SK-N-SH (cell line): ENCODE data around the gene GNB1L. TPM values are rescaled to one million over a fixed set of nuclear protein-coding genes. Genes with fewer than 3 reads are reported as not detected.

ENCODE experiments used
- CTCF ChIA-PET: fragments of 300-600, 350-600 bp; formaldehyde crosslinking; extraction: SDS; loops from one replicate; lab custom pipeline; 2021; lab: Yijun Ruan, JAX
- POLR2A ChIA-PET: fragments of 350-600 bp; sonication (Branson Sonifier 250); formaldehyde crosslinking; extraction: SDS; loops from one replicate; lab custom pipeline; 2020; ENCODE audit warnings: antibody characterized with exemption, inconsistent platforms; lab: Yijun Ruan, JAX
- DNase-seq: peaks from one replicate; pipeline ENCODE4 v3.0.0; 2012
- H2AFZ ChIP-seq: fragments of 200-600 bp; sonication (generic); 2 replicates; pipeline ENCODE4 v1.8.1; 2016; ENCODE audit warnings: antibody characterized with exemption, mild to moderate bottlenecking, low read depth
- H3F3A ChIP-seq: fragments of 200-600 bp; sonication (generic); replicated peaks from 2 replicates; pipeline ENCODE3; 2016; ENCODE audit warnings: antibody characterized with exemption, mild to moderate bottlenecking; ENCODE audit not compliant: insufficient read depth
- H3K27ac ChIP-seq, 2 experiments: fragments of 200-500 bp in 1 of 2; fragments of 200-600 bp in 1 of 2; sonication (Bioruptor generic) in 1 of 2; sonication (generic), shearing (Covaris generic) in 1 of 2; 2 replicates each; pipeline versions ENCODE4 v1.5.1 to v1.6.1; 2014 to 2016; ENCODE audit warnings: low read depth in 2 of 2, inconsistent platforms in 1 of 2, low read length in 1 of 2, mild to moderate bottlenecking in 1 of 2, mixed read lengths in 1 of 2
- H3K27me3 ChIP-seq: fragments of 200-600 bp; sonication (generic), shearing (Covaris generic); 2 replicates; pipeline ENCODE4 v1.6.1; 2016; ENCODE audit warnings: mixed run types; ENCODE audit not compliant: insufficient read depth
- H3K36me3 ChIP-seq, 2 experiments: fragments of 200-500 bp in 1 of 2; fragments of 200-600 bp in 1 of 2; sonication (Bioruptor generic) in 1 of 2; sonication (generic) in 1 of 2; replicated peaks in 1 of 2; 2 replicates each; pipeline versions ENCODE3 to v1.5.1; 2014 to 2016; ENCODE audit warnings: low read length in 1 of 2, mild to moderate bottlenecking in 1 of 2; ENCODE audit not compliant: insufficient read depth in 2 of 2, control insufficient read depth in 1 of 2
- H3K4me1 ChIP-seq, 2 experiments: fragments of 200-500 bp in 1 of 2; fragments of 200-600 bp in 1 of 2; sonication (Bioruptor generic) in 1 of 2; sonication (generic), shearing (Covaris generic) in 1 of 2; 2 replicates each; pipeline versions ENCODE4 v1.5.1 to v1.6.1; 2014 to 2016; ENCODE audit warnings: low read depth in 1 of 2, low read length in 1 of 2, mixed run types in 1 of 2; ENCODE audit not compliant: insufficient read depth in 2 of 2, control insufficient read depth in 1 of 2
- H3K4me2 ChIP-seq: fragments of 200-600 bp; sonication (generic), shearing (Covaris generic); 2 replicates; pipeline ENCODE4 v1.6.1; 2017; ENCODE audit warnings: mixed run types
- H3K4me3 ChIP-seq, 2 experiments: fragments of 200-500 bp in 1 of 2; fragments of 200-600 bp in 1 of 2; sonication (Bioruptor generic) in 1 of 2; sonication (generic), shearing (Covaris generic) in 1 of 2; 2 replicates each; pipeline versions ENCODE4 v1.5.1 to v1.8.1; 2014 to 2016; ENCODE audit warnings: low read depth in 2 of 2, inconsistent platforms in 1 of 2, low read length in 1 of 2, mild to moderate bottlenecking in 1 of 2, mixed read lengths in 1 of 2, moderate library complexity in 1 of 2
- H3K79me2 ChIP-seq: fragments of 200-600 bp; sonication (generic); 2 replicates; pipeline ENCODE4 v1.8.1; 2017; ENCODE audit warnings: mild to moderate bottlenecking; ENCODE audit not compliant: insufficient read depth
- H3K9ac ChIP-seq: fragments of 200-600 bp; sonication (generic); 2 replicates; pipeline ENCODE4 v1.6.1; 2017; ENCODE audit warnings: mixed run types
- H3K9me2 ChIP-seq: fragments of 200-600 bp; sonication (generic); 2 replicates; pipeline ENCODE4 v1.6.1; 2017; ENCODE audit warnings: mixed run types
- H3K9me3 ChIP-seq: fragments of 200-600 bp; sonication (generic); 2 replicates; pipeline ENCODE4 v1.6.1; 2017; ENCODE audit warnings: mixed run types, mild to moderate bottlenecking, moderate library complexity
- H4K20me1 ChIP-seq: fragments of 200-600 bp; sonication (generic); 2 replicates; pipeline ENCODE4 v1.6.1; 2017; ENCODE audit warnings: mild to moderate bottlenecking, mixed run types; ENCODE audit not compliant: insufficient read depth
- EZH2phosphoT487 ChIP-seq: fragments of 200-600 bp; sonication (generic); IDR thresholded peaks from 2 replicates; pipeline ENCODE4 v1.6.1; 2017; ENCODE audit warnings: low read depth, mixed run types, mild to moderate bottlenecking, antibody characterized with exemption, moderate library complexity, borderline replicate concordance
- FOSL2 ChIP-seq: IDR thresholded peaks from 2 replicates; pipeline ENCODE4 v1.4.0; 2012; ENCODE audit warnings: low read depth, mild to moderate bottlenecking, moderate library complexity, borderline replicate concordance
- FOXM1 ChIP-seq: IDR thresholded peaks from 2 replicates; pipeline ENCODE4 v1.4.0; 2012; ENCODE audit warnings: low read depth, mild to moderate bottlenecking
- GATA2 ChIP-seq: sonication (generic); formaldehyde crosslinking; IDR thresholded peaks from 2 replicates; pipeline ENCODE4 v1.5.0; 2020; ENCODE audit warnings: mild to moderate bottlenecking, missing genetic modification reagents
- NRF1 ChIP-seq: IDR thresholded peaks from 2 replicates; pipeline ENCODE4 v1.6.1; 2012; ENCODE audit warnings: low read depth, mild to moderate bottlenecking, low read length
- POLR2AphosphoS5 ChIP-seq: IDR thresholded peaks from 2 replicates; pipeline ENCODE4 v1.6.1; 2012; ENCODE audit warnings: low read depth, low read length
- RFX5 ChIP-seq: IDR thresholded peaks from 2 replicates; pipeline ENCODE4 v1.6.1; 2012; ENCODE audit warnings: mild to moderate bottlenecking, improper control_type of control experiment, low read length
- SMC3 ChIP-seq: IDR thresholded peaks from 2 replicates; pipeline ENCODE4 v1.6.1; 2012; ENCODE audit warnings: low read depth, low read length, improper control_type of control experiment
- TAF1 ChIP-seq: IDR thresholded peaks from 2 replicates; pipeline ENCODE4 v1.6.1; 2012; ENCODE audit warnings: low read depth, mild to moderate bottlenecking, low read length, moderate library complexity, borderline replicate concordance
- YY1 ChIP-seq: IDR thresholded peaks from 2 replicates; pipeline ENCODE4 v1.4.0; 2012; ENCODE audit warnings: low read depth, mild to moderate bottlenecking
- WGBS: methylation state at CpG from one replicate; pipeline ENCODE4 v1.1.6; 2017; ENCODE audit warnings: low lambda C conversion rate; 5-methylcytosine and 5-hydroxymethylcytosine counted together
- polyA plus RNA-seq, 3 experiments: library from polyadenylated mRNA; depleted of rRNA; stranded (reverse); fragments of >200 nt; gene quantifications; 2 replicates each; pipeline ENCODE4 v1.2.3, GENCODE V29; 2012
- TF ChIP-seq, protein P1 (sequence below): fragments of 200-600 bp; sonication (generic); IDR thresholded peaks from 2 replicates; pipeline ENCODE4 v1.6.1; 2017; ENCODE audit warnings: antibody characterized with exemption, mild to moderate bottlenecking, moderate library complexity
- TF ChIP-seq, protein P2 (sequence below): IDR thresholded peaks from 2 replicates; pipeline ENCODE4 v1.4.0; 2012; ENCODE audit warnings: low read depth
- TF ChIP-seq, protein P3 (sequence below): IDR thresholded peaks from 2 replicates; pipeline ENCODE4; 2012
- TF ChIP-seq, protein P4 (sequence below): IDR thresholded peaks from 2 replicates; pipeline ENCODE4 v1.4.0; 2012; ENCODE audit warnings: low read depth, borderline replicate concordance

The GNB1L gene
- polyA plus RNA-seq, 1 of the 3 experiments (the other 2 are of a cell fraction) = 5.9 TPM

DNA sequence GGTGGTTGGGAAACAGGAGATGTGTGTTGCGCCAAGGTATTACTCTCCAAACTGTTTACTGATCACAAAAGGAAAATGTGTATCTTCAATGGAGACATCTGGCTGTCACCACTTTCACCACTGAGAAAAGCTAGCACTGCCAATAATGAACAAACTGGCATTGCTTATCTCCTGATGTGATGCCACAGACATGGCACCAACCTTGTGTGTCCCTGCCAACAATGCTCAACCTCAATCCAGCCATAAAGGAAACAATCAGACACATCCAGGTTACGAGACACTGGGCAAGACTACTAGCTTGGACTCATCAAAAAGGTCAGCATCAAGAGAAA is 28.1 kb downstream of the GNB1L start:
- no peak overlapping the region for H3K27ac ChIP-seq
- H3K9me3 ChIP-seq = no peaks in the 10 kb centered on the region
- no peaks in the 10 kb centered on the region for H3K9me2 ChIP-seq
- H3F3A ChIP-seq = no peaks in the 10 kb centered on the region
- H3K79me2 ChIP-seq = peaks cover 10% of the 10 kb centered on the region; the same call in 1 of the 2 replicates
- H4K20me1 ChIP-seq = no peaks in the 10 kb centered on the region
- H3K4me1 ChIP-seq = peaks cover 0 to 23% of the 10 kb centered on the region in 2 experiments; a peak in 1 of 4 replicates
- CTCF ChIA-PET = interaction anchor here (1.2 kb wide), 1 partner anchor 96 kb away, joined by 3 read pairs; no protein-coding TSS in a partner anchor
- TF ChIP-seq, protein P1, sequence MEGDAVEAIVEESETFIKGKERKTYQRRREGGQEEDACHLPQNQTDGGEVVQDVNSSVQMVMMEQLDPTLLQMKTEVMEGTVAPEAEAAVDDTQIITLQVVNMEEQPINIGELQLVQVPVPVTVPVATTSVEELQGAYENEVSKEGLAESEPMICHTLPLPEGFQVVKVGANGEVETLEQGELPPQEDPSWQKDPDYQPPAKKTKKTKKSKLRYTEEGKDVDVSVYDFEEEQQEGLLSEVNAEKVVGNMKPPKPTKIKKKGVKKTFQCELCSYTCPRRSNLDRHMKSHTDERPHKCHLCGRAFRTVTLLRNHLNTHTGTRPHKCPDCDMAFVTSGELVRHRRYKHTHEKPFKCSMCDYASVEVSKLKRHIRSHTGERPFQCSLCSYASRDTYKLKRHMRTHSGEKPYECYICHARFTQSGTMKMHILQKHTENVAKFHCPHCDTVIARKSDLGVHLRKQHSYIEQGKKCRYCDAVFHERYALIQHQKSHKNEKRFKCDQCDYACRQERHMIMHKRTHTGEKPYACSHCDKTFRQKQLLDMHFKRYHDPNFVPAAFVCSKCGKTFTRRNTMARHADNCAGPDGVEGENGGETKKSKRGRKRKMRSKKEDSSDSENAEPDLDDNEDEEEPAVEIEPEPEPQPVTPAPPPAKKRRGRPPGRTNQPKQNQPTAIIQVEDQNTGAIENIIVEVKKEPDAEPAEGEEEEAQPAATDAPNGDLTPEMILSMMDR = no peak
- TF ChIP-seq EZH2phosphoT487 = no peak
- no peak for TF ChIP-seq TAF1
- TF ChIP-seq, protein P2, sequence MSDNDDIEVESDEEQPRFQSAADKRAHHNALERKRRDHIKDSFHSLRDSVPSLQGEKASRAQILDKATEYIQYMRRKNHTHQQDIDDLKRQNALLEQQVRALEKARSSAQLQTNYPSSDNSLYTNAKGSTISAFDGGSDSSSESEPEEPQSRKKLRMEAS = no peak
- TF ChIP-seq FOXM1 = no peak
- no peak for TF ChIP-seq FOSL2
- no peak for TF ChIP-seq RFX5
- TF ChIP-seq SMC3 = no peak
- TF ChIP-seq YY1 = no peak
- TF ChIP-seq, protein P3, sequence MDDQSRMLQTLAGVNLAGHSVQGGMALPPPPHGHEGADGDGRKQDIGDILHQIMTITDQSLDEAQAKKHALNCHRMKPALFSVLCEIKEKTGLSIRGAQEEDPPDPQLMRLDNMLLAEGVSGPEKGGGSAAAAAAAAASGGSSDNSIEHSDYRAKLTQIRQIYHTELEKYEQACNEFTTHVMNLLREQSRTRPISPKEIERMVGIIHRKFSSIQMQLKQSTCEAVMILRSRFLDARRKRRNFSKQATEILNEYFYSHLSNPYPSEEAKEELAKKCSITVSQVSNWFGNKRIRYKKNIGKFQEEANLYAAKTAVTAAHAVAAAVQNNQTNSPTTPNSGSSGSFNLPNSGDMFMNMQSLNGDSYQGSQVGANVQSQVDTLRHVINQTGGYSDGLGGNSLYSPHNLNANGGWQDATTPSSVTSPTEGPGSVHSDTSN = no peak
- no peak for TF ChIP-seq GATA2 (CRISPR knock-in tag)
- TF ChIP-seq POLR2AphosphoS5 = no peak
- TF ChIP-seq NRF1 = no peak
- TF ChIP-seq, protein P4, sequence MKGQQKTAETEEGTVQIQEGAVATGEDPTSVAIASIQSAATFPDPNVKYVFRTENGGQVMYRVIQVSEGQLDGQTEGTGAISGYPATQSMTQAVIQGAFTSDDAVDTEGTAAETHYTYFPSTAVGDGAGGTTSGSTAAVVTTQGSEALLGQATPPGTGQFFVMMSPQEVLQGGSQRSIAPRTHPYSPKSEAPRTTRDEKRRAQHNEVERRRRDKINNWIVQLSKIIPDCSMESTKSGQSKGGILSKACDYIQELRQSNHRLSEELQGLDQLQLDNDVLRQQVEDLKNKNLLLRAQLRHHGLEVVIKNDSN = no peak
- no peak overlapping the region for H3K9ac ChIP-seq
- no peak for DNase-seq
- no peaks in the 10 kb centered on the region for H3K36me3 ChIP-seq
- POLR2A ChIA-PET = no interaction called here
- no peak overlapping the region for H3K4me2 ChIP-seq
- H3K27me3 ChIP-seq = no peaks in the 10 kb centered on the region
- H2AFZ ChIP-seq = no peak overlapping the region
- WGBS = 89% methylated on average over 2 of the region's 2 CpGs
- no peak overlapping the region for H3K4me3 ChIP-seq
